Stimulated activated CD4-positive, alpha-beta T cell treated with anti-CD3 and anti-CD28 coated beads, Interleukin-4, amount 100 ng/mL, for 4 hours (primary cell): ENCODE measurements around the gene PDE4D.

Experiments used
- DNase-seq, 2 experiments: peaks; one replicate each; pipeline ENCODE4 v3.0.0-alpha.2; 2020

Gene PDE4D

GRCh38 chr5:59732301-59732700 is 161.2 kb downstream of the PDE4D start:
- no peak for DNase-seq

DNA sequence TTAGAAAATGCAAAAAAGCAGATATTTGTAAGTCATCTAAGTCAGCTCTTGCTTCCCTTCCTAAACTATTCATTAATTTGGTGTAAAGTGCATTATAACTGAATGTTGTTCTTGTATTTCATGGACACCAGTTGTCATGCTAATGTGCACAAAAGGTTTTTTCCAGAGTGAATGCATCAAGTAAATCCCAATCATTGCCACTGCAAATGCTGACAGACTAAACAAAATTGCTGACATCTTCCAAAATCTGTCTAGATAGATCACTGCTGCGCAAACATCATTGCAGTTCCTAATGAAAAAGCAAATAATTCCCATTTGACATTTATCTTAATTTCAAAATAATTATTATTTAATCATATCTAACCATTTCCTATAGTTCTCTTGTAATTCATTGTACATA is 161.7 kb downstream of the PDE4D start:
- DNase-seq: no peak

GRCh38 chr5:59729820-59730219 is 163.7 kb downstream of the PDE4D start:
- no peak for DNase-seq

GRCh38 chr5:59729357-59729756 is 164.2 kb downstream of the PDE4D start:
- DNase-seq: no peak

DNA sequence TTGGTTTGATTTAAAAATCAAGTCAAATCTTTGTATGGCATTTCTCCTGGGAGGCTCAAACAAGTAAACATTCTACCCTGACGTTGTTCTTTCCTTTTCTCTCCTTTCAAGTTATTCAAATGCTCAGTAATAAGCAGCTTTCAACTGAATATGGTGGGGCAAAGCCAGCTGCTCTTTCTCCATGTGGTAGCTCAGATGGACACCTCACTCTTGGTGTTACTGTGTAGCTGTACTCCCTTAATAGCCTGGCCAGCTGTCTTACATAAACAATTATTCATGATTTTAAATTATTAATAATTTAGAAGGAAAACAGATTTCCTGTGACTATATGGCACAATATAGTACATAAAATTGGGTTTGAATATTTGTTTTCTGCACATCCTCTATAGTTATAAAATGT is 165.2 kb downstream of the PDE4D start:
- DNase-seq: no peak

DNA sequence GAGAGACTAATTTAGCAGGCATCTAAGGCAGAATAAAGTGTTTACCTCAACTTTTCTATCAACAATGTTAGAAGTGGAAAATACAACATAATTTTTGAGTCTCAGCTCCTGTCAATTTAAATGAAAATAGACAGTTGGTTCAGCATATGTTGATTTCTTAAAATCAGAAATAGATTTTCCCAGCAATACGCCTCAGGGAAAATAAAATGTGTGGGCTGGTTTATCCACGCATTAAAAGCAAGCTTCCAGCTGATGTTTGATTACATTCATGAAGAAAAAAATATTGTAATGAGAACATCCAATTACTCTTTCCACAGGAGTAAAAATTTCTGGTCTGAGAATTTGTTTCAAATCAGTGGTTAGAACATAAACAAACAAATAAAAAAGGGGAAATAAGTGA is 166.3 kb downstream of the PDE4D start:
- DNase-seq: no peak

DNA sequence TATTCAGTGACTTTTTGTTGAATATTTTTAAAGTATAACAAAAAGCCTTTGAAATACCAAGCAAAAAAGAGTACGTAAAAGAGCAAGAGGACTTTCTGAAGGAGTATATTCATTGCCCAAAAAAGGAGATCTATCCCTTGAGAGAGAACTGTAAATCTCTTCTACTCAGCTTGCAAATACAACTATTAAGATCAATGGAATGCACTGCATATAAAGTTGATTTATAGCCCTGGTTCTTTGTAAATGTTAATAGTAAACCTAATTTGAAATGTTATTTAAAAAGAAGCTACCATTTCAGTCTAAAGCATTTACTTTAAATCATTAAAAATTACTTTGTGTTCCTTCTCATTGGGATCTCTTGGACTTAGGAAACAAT is 168.1 kb downstream of the PDE4D start:
- DNase-seq: no peak

DNA sequence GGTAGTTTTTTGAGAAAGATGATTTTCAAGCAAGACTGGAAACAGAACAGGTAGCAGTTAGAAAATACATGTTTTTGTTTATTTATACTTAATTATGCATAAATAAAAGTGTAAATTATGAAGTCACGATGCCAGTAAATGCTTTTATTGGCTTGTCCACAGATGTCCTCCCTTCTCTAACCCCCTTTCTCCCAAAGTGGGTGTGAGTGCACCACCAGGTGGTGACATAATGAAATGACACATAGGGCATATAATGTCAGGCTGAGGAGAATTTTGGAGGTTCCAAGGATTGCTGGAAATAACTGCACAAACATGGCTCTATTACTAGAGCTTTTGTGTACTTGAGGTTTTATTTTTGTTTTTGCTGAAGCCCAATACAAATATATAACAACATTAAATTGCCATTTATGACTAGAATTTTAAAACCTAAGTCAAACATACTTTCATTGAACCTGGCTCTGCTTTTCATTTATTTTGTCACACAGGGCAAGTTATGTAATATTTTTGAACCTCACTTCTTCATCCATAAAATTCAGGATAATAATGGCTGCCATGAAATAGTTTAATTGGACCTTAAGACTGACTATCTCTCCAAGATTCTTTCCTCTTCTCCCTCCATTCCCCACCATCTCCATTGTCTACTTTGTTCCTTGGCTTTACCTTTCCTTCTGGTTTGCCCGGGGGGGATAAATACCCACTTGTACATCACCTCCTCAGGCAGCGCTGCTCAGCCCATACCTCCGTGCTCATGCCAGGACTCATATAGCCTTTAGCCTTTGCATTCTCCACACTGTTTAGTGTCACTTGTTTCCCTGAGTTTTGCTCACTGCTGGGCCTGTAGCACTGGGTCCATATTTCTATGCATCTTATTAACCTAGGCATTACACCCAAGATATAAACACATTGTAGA is 168.8 kb downstream of the PDE4D start:
- no peak for DNase-seq

- no peak for DNase-seq
Observed at GRCh38 chr5:59722874-59723273, 170.7 kb downstream of the PDE4D start.

GRCh38 chr5:59721741-59722140 is 171.8 kb downstream of the PDE4D start:
- no peak for DNase-seq

DNA sequence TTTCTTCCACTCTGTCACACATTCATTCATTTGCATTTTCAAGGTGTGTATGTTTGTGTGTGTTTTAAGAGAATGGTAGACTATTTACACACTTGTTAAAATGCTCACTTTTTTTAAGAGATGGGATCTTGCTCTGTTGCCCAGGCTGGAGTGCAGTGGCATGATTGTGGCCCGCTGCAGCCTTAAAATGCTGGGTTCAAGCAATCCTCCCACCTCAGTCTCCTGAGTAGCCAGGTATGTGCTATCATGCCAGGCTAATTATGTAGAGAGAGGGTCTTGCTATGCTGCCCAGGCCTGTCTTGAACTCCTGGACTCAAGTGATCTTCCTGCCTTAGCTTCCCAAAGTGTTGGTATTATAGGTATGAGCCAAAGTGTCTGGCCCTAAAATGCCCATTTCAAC is 173.5 kb downstream of the PDE4D start:
- no peak for DNase-seq

DNA sequence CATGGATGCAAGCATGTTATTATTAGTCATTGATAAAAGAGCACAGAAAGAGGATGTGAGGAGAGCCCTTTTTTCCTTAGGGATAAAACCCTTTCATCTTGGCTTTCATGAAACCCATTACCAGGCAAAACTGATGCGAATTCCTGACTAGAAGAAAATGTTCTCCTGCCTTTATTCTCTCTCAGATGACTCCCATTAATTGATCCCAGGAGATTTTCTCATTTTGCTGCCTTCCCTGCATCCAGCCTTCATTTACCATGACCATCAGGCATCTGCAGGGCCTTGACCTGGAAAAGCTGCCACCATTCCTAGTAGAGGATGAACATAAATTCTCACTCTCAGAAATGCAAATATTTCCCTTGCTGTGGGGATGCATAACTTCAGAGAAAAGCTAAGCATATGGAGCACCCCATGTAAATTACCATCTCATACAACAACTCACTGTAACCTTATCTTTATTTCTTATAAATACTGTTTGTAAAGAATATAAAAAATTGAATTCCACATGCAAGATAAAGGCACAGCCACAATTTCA is 176.5 kb downstream of the PDE4D start:
- DNase-seq: no peak

- DNase-seq: no peak
Observed at GRCh38 chr5:59716029-59716428, 177.5 kb downstream of the PDE4D start.

DNA sequence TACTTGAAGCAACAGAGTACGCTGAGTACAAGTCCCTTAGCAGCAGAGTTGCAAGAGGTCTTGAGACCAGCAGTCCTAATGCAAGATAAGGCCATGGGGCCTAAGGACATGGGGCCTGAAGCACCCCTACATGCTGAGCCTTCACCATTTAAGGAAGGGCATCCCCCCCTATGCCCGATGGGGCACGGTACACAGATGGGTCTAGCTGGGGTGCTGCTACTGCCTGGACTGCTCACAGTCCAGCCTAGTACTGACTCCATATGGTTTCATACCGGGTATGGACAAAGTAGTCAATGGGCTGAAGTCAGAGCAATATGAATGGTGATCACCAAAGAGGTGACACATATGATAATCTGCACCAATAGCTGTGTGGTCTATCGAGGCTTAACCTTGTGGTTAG is 178.3 kb downstream of the PDE4D start:
- no peak for DNase-seq

DNA sequence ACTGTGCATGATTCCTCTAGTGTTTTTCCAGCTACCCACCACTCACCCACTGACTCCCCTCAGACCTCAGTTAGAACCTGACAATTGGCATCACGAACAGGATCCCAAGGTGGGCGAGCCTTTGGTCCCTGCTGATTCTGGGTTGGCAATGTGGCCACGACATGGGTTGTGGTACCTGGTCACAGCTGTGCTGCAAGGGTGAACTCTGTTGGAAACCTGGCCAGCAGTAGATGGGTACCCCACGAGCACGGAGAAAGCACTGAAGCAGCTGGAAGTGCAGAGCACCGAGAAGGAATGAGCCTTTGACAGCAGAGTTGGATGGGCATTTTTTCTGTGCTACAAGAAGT is 180.1 kb downstream of the PDE4D start:
- no peak for DNase-seq

DNA sequence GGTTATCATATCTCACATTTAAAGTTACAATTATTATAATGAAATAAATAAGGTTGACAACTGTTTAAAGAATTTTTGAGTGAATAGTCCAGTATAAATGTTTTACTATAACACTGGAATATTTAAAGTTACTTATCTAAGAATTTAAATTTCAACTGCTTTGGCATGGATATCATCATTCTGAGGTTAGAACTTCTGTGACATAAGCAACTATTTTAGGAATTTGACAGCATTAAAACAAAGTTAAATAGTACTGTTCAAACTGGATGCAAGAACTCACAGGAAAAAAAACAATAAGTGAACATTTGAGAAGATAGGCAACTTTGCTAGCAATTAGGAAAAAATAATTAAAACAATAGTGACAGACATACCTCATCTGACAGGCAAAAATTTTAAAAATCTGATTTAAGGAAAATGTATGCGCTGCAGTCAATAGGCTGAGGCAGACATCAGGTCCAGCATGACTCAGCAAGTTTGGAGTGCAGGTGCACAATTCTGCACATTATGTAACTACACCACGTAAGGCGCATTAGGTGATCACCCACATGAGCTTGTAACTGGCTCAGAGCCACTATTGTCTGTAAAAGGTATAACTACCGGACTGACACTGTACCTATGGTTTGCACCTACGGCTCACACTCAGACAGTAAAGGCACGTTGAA is 180.6 kb downstream of the PDE4D start:
- DNase-seq: no peak

- DNase-seq: no peak
Observed at GRCh38 chr5:59711310-59711709, 182.2 kb downstream of the PDE4D start.

GRCh38 chr5:59709846-59710245 is 183.7 kb downstream of the PDE4D start:
- DNase-seq: no peak

DNA sequence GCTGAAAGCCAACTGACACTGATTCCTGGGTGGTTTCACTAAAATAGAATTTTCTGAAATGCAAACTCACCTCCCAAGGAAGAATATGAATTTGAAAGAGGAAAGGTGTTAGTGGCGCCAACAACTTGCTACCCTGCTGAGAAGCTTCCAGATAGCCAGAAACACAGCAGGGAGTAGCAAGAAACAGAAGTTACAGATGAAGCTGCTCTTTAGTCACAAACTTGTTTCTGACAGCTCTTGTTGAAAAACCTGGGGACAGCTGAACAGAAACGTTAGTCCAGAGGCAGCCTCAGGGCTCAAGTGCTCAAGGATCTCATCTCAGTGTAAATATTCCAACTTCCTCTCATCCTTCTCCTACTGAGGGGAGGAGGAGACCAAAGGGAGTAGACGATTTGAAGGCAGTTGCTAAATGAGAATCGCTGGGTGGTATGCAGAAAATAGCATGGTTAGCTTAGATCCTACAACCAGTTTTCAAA is 184.1 kb downstream of the PDE4D start:
- DNase-seq: no peak

- DNase-seq: no peak
Observed at GRCh38 chr5:59704936-59705335, 188.6 kb downstream of the PDE4D start.

DNA sequence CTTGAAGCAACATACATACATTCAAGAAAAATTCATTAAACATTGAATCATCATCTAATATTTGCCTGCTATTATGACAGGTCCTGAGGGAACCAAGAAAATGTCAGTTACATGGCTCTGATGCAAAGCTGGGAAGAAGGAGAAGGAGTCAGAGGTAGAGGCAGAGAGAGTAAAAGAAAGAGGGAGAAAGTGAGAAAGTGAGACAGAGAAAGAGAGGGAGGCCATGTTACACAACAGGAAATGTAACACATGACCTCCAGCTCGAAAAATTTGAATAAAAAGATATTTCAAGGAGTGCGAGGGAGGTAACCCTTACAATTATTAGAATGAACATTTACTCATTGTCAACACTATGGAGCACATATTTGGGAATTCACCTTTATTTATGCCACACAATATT is 189.7 kb downstream of the PDE4D start:
- no peak for DNase-seq

GRCh38 chr5:59698207-59699178 is 195.0 kb downstream of the PDE4D start:
- DNase-seq: no peak

DNA sequence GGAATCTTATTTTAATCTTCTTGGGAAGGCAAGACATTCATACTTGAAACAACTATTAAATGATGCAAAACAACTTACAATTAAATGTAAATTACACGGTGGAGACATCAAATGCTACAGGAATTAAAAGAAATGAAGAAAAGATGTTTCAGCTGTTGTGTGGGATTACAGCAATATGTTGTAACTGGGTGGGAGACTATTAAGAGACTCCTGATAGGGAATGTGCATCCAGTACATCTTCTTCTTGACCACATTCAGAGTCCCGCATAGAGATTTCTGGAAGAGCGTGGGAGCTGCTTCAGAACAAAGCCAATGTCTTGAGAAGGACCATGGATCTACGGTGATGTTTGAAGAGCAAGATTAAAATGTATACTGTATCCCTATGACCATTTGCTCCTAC is 199.1 kb downstream of the PDE4D start:
- no peak for DNase-seq
